ENCODE data around the gene TXNL4A.
"Not testable (repeated sequence)": the region's sequence is repeated elsewhere in the genome, so short reads cannot be mapped to it uniquely, and the experiment has no call there.

Gene TXNL4A

GRCh38 chr18:79999701-80000100 lies 11.3 kb upstream of the TXNL4A start:
- not testable (repeated sequence) for DNase-seq (ENCODE audit: low read depth, low spot score)

GRCh38 chr18:79991494-79991893 lies 3.1 kb upstream of the TXNL4A start:
- DNase-seq (ENCODE audit: low read depth, low spot score), result no peak

GRCh38 chr18:79989195-79989497 lies 783 bp upstream of the TXNL4A start:
- DNase-seq (ENCODE audit: low read depth, low spot score), result no peak

GRCh38 chr18:79988071-79988450 lies 302 bp downstream of the TXNL4A start:
- DNase-seq (ENCODE audit: low read depth, low spot score), result no peak

GRCh38 chr18:79987566-79987965 lies 797 bp downstream of the TXNL4A start:
- no peak for DNase-seq (ENCODE audit: low read depth, low spot score)

- DNase-seq (ENCODE audit: low read depth, low spot score), result no peak
Observed at GRCh38 chr18:79986726-79987125, 1.6 kb downstream of the TXNL4A start.

GRCh38 chr18:79985172-79985571 lies 3.2 kb downstream of the TXNL4A start:
- DNase-seq (ENCODE audit: low read depth, low spot score), result no peak

- no peak for DNase-seq (ENCODE audit: low read depth, low spot score)
Observed at GRCh38 chr18:79983793-79984192, 4.6 kb downstream of the TXNL4A start.

- no peak for DNase-seq (ENCODE audit: low read depth, low spot score)
Observed at GRCh38 chr18:79983253-79983652, 5.1 kb downstream of the TXNL4A start.

GRCh38 chr18:79982736-79983135 lies 5.6 kb downstream of the TXNL4A start:
- no peak for DNase-seq (ENCODE audit: low read depth, low spot score)

- DNase-seq (ENCODE audit: low read depth, low spot score), result no peak
Observed at GRCh38 chr18:79980585-79980984, 7.8 kb downstream of the TXNL4A start.

- DNase-seq (ENCODE audit: low read depth, low spot score), result no peak
Observed at GRCh38 chr18:79979843-79980242, 8.5 kb downstream of the TXNL4A start.

- DNase-seq (ENCODE audit: low read depth, low spot score), result no peak
Observed at GRCh38 chr18:79975985-79976680, 12.2 kb downstream of the TXNL4A start.

GRCh38 chr18:79975043-79975442 lies 13.3 kb downstream of the TXNL4A start:
- DNase-seq (ENCODE audit: low read depth, low spot score), result no peak

- no peak for DNase-seq (ENCODE audit: low read depth, low spot score)
Observed at GRCh38 chr18:79974025-79974654, 14.2 kb downstream of the TXNL4A start.

GRCh38 chr18:79973517-79973916 lies 14.8 kb downstream of the TXNL4A start:
- no peak for DNase-seq (ENCODE audit: low read depth, low spot score)

GRCh38 chr18:79972720-79973119 lies 15.6 kb downstream of the TXNL4A start:
- no peak for DNase-seq (ENCODE audit: low read depth, low spot score)

GRCh38 chr18:79971986-79972385 lies 16.4 kb downstream of the TXNL4A start:
- no peak for DNase-seq (ENCODE audit: low read depth, low spot score)

- DNase-seq (ENCODE audit: low read depth, low spot score), result no peak
Observed at GRCh38 chr18:79971211-79971952, 17.0 kb downstream of the TXNL4A start.

- DNase-seq (ENCODE audit: low read depth, low spot score), result no peak
Observed at GRCh38 chr18:79970419-79971133, 17.8 kb downstream of the TXNL4A start.

GRCh38 chr18:79965119-79965902 lies 23.1 kb downstream of the TXNL4A start:
- no peak for DNase-seq (ENCODE audit: low read depth, low spot score)
